ENCODE measurements around the gene MRPS2.
"Not testable (repeated sequence)": the region's sequence is repeated elsewhere in the genome, so short reads cannot be mapped to it uniquely, and the experiment has no call there.

- not testable (repeated sequence) for TF ChIP-seq CTCF (optimal IDR thresholded peaks at IDR 0.05 in 1 of 3, IDR thresholded peaks at IDR 0.05 in 1 of 3, conservative IDR thresholded peaks at IDR 0.05 in 1 of 3; ENCODE audit: extremely low read depth in 1 of 3, insufficient read depth in 2 of 3, low read length in 3 of 3); EZH2 (IDR thresholded peaks at IDR 0.05; ENCODE audit: low read length)
These were observed 45.2 kb downstream of the MRPS2 start, which contains the start of gene OBP2A for GRCh38 chr9:135545646-135546176.

All from keratinocyte (primary cell).